GM12878 (cell line): ENCODE measurements around the gene TNFRSF14. TPM values are rescaled to one million over a fixed set of nuclear protein-coding genes. Genes with fewer than 3 reads are reported as not detected.

Source experiments
- ASH2L ChIP-seq: fragments of 300-600, 200-600 bp; sonication (generic); IDR thresholded peaks from 2 replicates; pipeline ENCODE4 v1.6.1; 2017; ENCODE audit warnings: low read depth, mild to moderate bottlenecking, borderline replicate concordance
- BCL11A ChIP-seq: IDR thresholded peaks from 2 replicates; pipeline ENCODE4 v1.6.1; 2011; ENCODE audit warnings: low read depth, low read length
- CBFB ChIP-seq: IDR thresholded peaks from 2 replicates; pipeline ENCODE4 v1.6.1; 2016; ENCODE audit warnings: antibody characterized with exemption, low read depth
- CREM ChIP-seq: IDR thresholded peaks from 2 replicates; pipeline ENCODE4 v1.6.1; 2014; ENCODE audit warnings: antibody characterized with exemption, low read depth
- EGR1 ChIP-seq, 2 experiments: IDR thresholded peaks; 1 replicate in 1 of 2; 2 replicates in 1 of 2; pipeline ENCODE4 v1.6.1; 2011 to 2012; ENCODE audit warnings: low read depth in 2 of 2, low read length in 2 of 2, borderline replicate concordance in 1 of 2, mild to moderate bottlenecking in 1 of 2, moderate library complexity in 1 of 2
- ELK1 ChIP-seq: IDR thresholded peaks from 2 replicates; pipeline ENCODE4 v1.6.1; 2012; ENCODE audit warnings: low read depth, low read length, improper control_type of control experiment
- GABPA ChIP-seq: IDR thresholded peaks from 2 replicates; pipeline ENCODE4 v1.6.1; 2014; ENCODE audit warnings: antibody characterized with exemption, low read depth, mild to moderate bottlenecking, inconsistent platforms
- GATAD2B ChIP-seq: fragments of 450-650 bp; conservative IDR thresholded peaks from 2 replicates; pipeline ENCODE4 v1.6.1; 2017; ENCODE audit warnings: low read depth, mild to moderate bottlenecking, moderate library complexity
- IKZF1 ChIP-seq: fragments of 450-650 bp; conservative IDR thresholded peaks from 2 replicates; pipeline ENCODE4 v1.6.1; 2017; ENCODE audit warnings: antibody characterized with exemption, mild to moderate bottlenecking
- KDM1A ChIP-seq: fragments of 200-600 bp; sonication (generic); IDR thresholded peaks from 2 replicates; pipeline ENCODE4 v1.6.1; 2016; ENCODE audit warnings: borderline replicate concordance
- MEF2A ChIP-seq: IDR thresholded peaks from 2 replicates; pipeline ENCODE4 v1.6.1; 2011; ENCODE audit warnings: low read depth, mild to moderate bottlenecking, low read length, moderate library complexity; ENCODE audit not compliant: insufficient read depth
- NFYB ChIP-seq: IDR thresholded peaks from 2 replicates; pipeline ENCODE4 v1.6.1; 2011; ENCODE audit warnings: low read depth, mild to moderate bottlenecking, low read length, improper control_type of control experiment, moderate library complexity; ENCODE audit not compliant: insufficient read depth
- NR2F1 ChIP-seq: fragments of 450-650 bp; conservative IDR thresholded peaks from 2 replicates; pipeline ENCODE4 v1.6.1; 2017; ENCODE audit warnings: mild to moderate bottlenecking
- NRF1 ChIP-seq: conservative IDR thresholded peaks from 2 replicates; pipeline ENCODE4 v1.6.1; 2011; ENCODE audit warnings: mild to moderate bottlenecking, low read depth, low read length, improper control_type of control experiment
- PAX5 ChIP-seq: IDR thresholded peaks from 2 replicates; pipeline ENCODE4 v1.6.1; 2011; ENCODE audit warnings: low read depth, low read length, borderline replicate concordance
- PML ChIP-seq: IDR thresholded peaks from 2 replicates; pipeline ENCODE4 v1.6.1; 2012; ENCODE audit warnings: low read length, inconsistent platforms
- POU2F2 ChIP-seq: IDR thresholded peaks from 3 replicates; pipeline ENCODE4 v1.6.1; 2011; ENCODE audit warnings: low read depth, mild to moderate bottlenecking, low read length, borderline replicate concordance
- RAD51 ChIP-seq: fragments of 450-650 bp; IDR thresholded peaks from 2 replicates; pipeline ENCODE4 v1.6.1; 2016; ENCODE audit warnings: moderate library complexity, mild to moderate bottlenecking, inconsistent platforms
- RB1 ChIP-seq: fragments of 450-650 bp; formaldehyde crosslinking; IDR thresholded peaks from 2 replicates; pipeline ENCODE4 v1.6.1; 2017; ENCODE audit warnings: mild to moderate bottlenecking, borderline replicate concordance
- SIX5 ChIP-seq: IDR thresholded peaks from 2 replicates; pipeline ENCODE4 v1.6.1; 2011; ENCODE audit warnings: mild to moderate bottlenecking, low read depth, low read length, moderate library complexity; ENCODE audit not compliant: severe bottlenecking
- SMAD5 ChIP-seq: IDR thresholded peaks from 2 replicates; pipeline ENCODE4 v1.6.1; 2016; ENCODE audit warnings: antibody characterized with exemption, low read depth
- SP1 ChIP-seq: IDR thresholded peaks from one replicate; pipeline ENCODE4 v1.6.1; 2011; ENCODE audit warnings: low read depth, low read length
- SREBF1 ChIP-seq: IDR thresholded peaks from 2 replicates; pipeline ENCODE4 v1.6.1; 2012; ENCODE audit warnings: mild to moderate bottlenecking, low read length
- SRF ChIP-seq, 2 experiments: IDR thresholded peaks; 2 replicates each; pipeline ENCODE4 v1.6.1; 2011; ENCODE audit warnings: low read depth in 2 of 2, low read length in 2 of 2, mild to moderate bottlenecking in 1 of 2, moderate library complexity in 1 of 2
- ZNF217 ChIP-seq: fragments of 450-650 bp; IDR thresholded peaks from 2 replicates; pipeline ENCODE4 v1.6.1; 2017; ENCODE audit warnings: antibody characterized with exemption, mild to moderate bottlenecking
- ZNF384 ChIP-seq: IDR thresholded peaks from 2 replicates; pipeline ENCODE4 v1.6.1; 2012; ENCODE audit warnings: low read depth, mild to moderate bottlenecking, low read length, improper control_type of control experiment, borderline replicate concordance
- ZNF622 ChIP-seq: fragments of 450-650 bp; IDR thresholded peaks from 2 replicates; pipeline ENCODE4 v1.6.1; 2017; ENCODE audit warnings: mild to moderate bottlenecking, inconsistent platforms
- ZZZ3 ChIP-seq: IDR thresholded peaks from 2 replicates; pipeline ENCODE4 v1.6.1; 2011; ENCODE audit warnings: low read depth; ENCODE audit not compliant: control insufficient read depth, insufficient read length
- polyA plus RNA-seq, 11 experiments: library from polyadenylated mRNA; depleted of rRNA in 4 of 11; unstranded in 6 of 11; stranded (reverse) in 5 of 11; fragments of >200 nt; fragmentation: Nextera tagmentation in 4 of 11; fragmentation: Illumina TruSeq in 1 of 11; extraction: Ambion mirVana in 4 of 11; extraction: Trizol in 1 of 11; gene quantifications; 1 replicate in 1 of 11; 2 replicates in 10 of 11; pipeline versions ENCODE4 v1.2.1 to v1.2.3, GENCODE V29; 2011 to 2016; ENCODE audit warnings: inconsistent platforms in 2 of 11, missing spikeins in 2 of 11, low read depth in 1 of 11
- total RNA-seq, 4 experiments: library from RNA; depleted of rRNA in 3 of 4; stranded (reverse); fragments of >200 nt in 3 of 4; fragmentation: Illumina TruSeq in 1 of 4; extraction: Trizol in 1 of 4; gene quantifications; 2 replicates each; pipeline versions ENCODE4 v1.2.1 to v1.2.3, GENCODE V29; 2013 to 2021
- TF ChIP-seq, protein P1 (sequence below): IDR thresholded peaks from 2 replicates; pipeline ENCODE4 v1.6.1; 2011; ENCODE audit warnings: borderline replicate concordance, low read depth, mild to moderate bottlenecking, moderate library complexity, mixed read lengths, low read length; ENCODE audit not compliant: insufficient read depth; ENCODE audit errors: extremely low read length
- TF ChIP-seq, protein P2 (sequence below): IDR thresholded peaks from 2 replicates; pipeline ENCODE4 v1.6.1; 2011; ENCODE audit warnings: low read depth, mild to moderate bottlenecking, low read length, moderate library complexity, borderline replicate concordance; ENCODE audit errors: extremely low read depth

Gene TNFRSF14
- total and polyA plus RNA-seq, 10 of the 15 experiments (the other 5 are each of a cell fraction or from before 2014, with no cell fraction given): 0.43 to 114 (median 41.5) TPM

DNA sequence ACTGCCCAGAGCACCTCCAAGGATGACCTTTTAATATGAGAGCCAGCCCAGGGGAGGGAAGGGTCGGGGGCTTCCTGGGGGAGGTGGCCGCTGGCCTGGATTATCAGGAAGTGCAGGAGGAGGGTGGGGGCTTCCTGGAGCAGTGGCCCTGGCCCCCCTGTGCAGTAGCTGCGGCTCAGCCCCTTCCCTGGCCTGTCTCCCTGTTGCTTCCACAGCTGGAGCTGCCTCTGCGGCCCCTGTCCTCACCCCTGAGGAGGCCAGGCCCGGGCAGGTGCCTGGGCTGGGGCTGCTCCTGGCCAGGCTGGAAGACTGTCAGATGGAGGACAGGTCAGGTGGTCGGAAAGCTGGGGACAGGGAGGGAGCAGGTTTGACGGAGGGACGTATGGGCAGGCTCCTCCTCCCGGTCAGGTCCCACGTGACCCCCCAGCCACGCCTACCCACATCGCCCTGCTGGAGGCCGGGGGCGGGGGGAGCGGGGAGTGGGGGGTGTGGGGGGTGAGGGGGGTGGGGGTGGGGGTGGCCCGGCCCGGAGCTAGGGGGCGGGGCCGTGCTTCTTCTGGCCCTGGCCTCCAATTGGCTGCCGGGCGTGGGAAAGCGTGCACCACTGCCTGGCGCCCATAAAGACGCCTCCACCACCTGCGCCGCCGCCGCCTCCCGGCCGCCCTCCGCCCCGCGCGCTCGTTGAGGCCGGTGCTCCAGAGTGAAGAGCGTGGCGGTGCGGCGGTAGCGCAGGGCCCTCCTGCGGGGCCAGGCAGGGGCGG is 10.2 kb upstream of the TNFRSF14 start (continued):
- TF ChIP-seq IKZF1: no peak
- peak; percentile 53; the same call in 1 of the 2 replicates for TF ChIP-seq SMAD5
- TF ChIP-seq CREM: no peak
- TF ChIP-seq, protein P1, sequence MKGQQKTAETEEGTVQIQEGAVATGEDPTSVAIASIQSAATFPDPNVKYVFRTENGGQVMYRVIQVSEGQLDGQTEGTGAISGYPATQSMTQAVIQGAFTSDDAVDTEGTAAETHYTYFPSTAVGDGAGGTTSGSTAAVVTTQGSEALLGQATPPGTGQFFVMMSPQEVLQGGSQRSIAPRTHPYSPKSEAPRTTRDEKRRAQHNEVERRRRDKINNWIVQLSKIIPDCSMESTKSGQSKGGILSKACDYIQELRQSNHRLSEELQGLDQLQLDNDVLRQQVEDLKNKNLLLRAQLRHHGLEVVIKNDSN: peak; percentile 90
- TF ChIP-seq NFYB: peak; percentile 78
- peak; percentile 94 for TF ChIP-seq RAD51
- TF ChIP-seq KDM1A: no peak
- TF ChIP-seq CBFB: no peak
- no peak for TF ChIP-seq MEF2A
- TF ChIP-seq NRF1: no peak
- TF ChIP-seq GABPA: no peak
- no peak for TF ChIP-seq PAX5
- no peak for TF ChIP-seq PML
- TF ChIP-seq ZNF622: no peak
- peak in 1 of 2 experiments; percentile 33; a peak in 2 of 3 replicates for TF ChIP-seq EGR1 (IDR thresholded peaks at IDR 0.05; ENCODE audit: borderline replicate concordance in 1 of 2, low read depth in 2 of 2, low read length in 2 of 2)
- no peak for TF ChIP-seq ELK1
- TF ChIP-seq ZZZ3: no peak
- TF ChIP-seq, protein P2, sequence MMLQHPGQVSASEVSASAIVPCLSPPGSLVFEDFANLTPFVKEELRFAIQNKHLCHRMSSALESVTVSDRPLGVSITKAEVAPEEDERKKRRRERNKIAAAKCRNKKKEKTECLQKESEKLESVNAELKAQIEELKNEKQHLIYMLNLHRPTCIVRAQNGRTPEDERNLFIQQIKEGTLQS: peak; percentile 52; the same call in 1 of the 2 replicates
- no peak for TF ChIP-seq SRF (IDR thresholded peaks at IDR 0.05; ENCODE audit: low read depth in 2 of 2, low read length in 2 of 2)
- TF ChIP-seq RB1: no peak; the same call in 1 of the 2 replicates
- TF ChIP-seq SP1: peak; percentile 54
- no peak for TF ChIP-seq GATAD2B
- no peak for TF ChIP-seq BCL11A
- no peak for TF ChIP-seq ASH2L
- no peak for TF ChIP-seq SREBF1
- TF ChIP-seq ZNF217: no peak
- no peak for TF ChIP-seq ZNF384
- no peak for TF ChIP-seq SIX5
- TF ChIP-seq NR2F1: no peak; the same call in 1 of the 2 replicates
- TF ChIP-seq POU2F2: peak; percentile 89
